SHP77 treated with DMSO at 0.1 percent for 48 hours (cell line): ENCODE results near the gene BABAM2.
"Not testable (repeated sequence)": the region's sequence is repeated elsewhere in the genome, so short reads cannot be mapped to it uniquely, and the experiment has no call there.

ENCODE experiments used
- DNase-seq: peaks from one replicate; lab custom pipeline; 2025; lab: John Stamatoyannopoulos, UW

Gene BABAM2

GRCh38 chr2:27881815-27882583 lies 8.5 kb upstream of the BABAM2 start:
- DNase-seq = not testable (repeated sequence)

DNA sequence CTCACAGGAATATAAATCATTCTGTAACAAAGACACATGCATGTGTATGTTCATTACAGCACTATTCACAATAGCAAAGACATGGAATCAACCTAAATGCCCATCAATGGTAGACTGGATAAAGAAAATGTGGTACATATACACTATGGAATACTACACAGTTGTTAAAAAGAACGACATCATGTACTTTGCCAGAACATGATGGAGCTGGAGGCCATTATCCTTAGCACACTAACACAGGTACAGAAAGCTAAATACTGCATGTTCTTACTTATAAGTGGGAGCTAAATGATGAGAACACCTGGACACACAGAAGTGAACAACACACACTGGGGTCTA lies 8.0 kb upstream of the BABAM2 start:
- not testable (repeated sequence) for DNase-seq

DNA sequence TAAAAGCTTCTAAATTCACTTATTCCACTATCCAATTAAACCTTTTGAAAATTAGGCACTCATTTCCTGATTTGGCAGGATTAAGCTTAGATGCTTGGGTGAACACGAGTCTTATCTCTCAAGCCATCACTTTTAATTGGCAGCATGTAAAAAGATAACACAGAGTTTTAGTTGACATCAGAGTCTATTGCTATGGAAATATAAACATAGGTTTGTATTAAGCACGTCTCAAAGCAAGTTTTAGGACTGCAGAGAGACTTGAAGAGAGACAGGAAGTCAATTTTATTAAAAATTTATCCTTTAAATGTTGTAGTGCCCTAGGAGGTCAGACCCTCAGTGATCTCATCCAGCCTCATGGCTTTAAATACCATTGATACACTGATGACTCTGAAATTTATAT lies 5.9 kb upstream of the BABAM2 start:
- no peak for DNase-seq

DNA sequence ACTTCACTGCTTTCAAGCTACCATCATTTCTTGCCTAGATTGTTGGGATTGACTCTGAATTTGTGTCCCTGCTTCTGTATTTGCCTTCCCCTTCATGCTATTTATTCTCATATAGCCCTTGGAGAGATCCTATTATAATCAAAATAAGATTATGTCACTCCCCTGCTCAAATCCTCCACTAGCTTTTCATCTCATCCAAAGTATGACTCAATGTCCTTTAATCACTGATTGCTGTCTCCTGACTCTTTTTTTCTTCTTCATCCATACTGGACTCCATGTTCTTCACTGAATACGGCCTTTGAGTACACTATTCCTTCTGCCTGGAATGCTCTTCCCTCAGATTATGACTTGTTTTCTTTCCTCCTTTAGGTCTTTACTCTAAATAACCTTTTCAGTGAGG lies 5.3 kb upstream of the BABAM2 start:
- DNase-seq = no peak

- no peak for DNase-seq
Observed at GRCh38 chr2:27885661-27886060, 4.9 kb upstream of the BABAM2 start.

DNA sequence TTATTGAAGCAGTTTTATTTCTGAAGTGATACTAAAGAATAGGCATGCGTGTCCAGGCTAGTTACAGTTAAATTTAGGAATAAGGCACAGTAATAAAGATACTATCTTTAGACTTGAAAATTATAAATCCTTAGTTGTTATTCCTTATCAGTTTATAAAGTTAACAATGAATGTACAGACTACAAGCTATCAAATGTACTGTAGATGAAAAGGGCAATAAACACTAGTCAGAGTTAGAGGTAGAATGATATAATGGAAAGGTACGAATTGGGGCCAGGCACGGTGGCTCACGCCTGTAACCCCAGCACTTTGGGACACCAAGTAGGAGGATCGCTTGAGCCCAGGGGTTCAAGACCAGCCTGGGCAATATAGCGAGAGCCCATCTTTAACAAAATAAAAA lies 4.2 kb upstream of the BABAM2 start:
- DNase-seq = no peak

- DNase-seq = no peak
Observed at GRCh38 chr2:27887111-27887510, 3.4 kb upstream of the BABAM2 start.

DNA sequence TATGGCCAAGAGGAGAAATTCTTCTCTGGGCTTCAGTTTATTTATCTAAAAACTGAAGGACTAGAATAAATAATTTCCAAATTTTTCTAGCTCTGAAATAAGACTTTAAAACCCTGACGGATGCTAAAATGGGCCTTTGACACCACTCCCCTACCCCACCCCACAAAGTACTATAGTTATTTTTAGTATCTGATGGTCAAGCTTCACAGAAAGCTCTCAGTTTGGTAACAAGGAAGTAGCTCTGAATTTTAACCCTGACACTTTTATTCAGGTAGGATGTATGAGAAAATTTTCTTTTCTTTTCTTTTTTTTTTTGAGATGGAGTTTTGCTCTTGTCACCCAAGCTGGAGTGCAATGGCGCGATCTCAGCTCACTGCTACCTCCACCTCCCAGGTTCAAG lies 2.7 kb upstream of the BABAM2 start:
- DNase-seq = no peak

GRCh38 chr2:27888790-27889189 lies 1.7 kb upstream of the BABAM2 start:
- DNase-seq = no peak

GRCh38 chr2:27889774-27890145 lies 769 bp upstream of the BABAM2 start:
- no peak for DNase-seq

GRCh38 chr2:27890924-27891672 lies 569 bp downstream of the BABAM2 start:
- DNase-seq = peak; percentile 55

DNA sequence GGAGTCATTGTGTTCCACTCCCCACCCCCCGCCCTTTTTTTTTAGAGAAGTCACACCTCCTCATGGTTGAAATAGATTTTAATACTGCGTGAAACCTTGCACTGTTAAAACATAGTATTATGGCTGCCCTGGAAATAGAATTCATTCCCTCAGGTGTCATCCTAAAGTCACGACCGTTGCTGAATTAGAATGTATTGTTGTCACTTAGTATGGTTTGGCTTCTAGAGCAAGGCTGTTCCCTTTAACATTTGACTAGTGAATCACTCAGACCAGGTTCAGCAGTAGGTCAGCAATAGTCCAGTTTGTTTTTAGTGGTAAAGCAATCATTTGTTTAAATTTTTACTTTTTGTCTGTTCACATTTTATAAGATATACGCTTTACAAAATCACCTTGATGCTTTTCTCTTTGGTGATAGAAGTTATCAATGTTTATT lies 1.2 kb downstream of the BABAM2 start:
- DNase-seq = no peak

- no peak for DNase-seq
Observed at GRCh38 chr2:27893006-27893405, 2.5 kb downstream of the BABAM2 start.

GRCh38 chr2:27897717-27898116 lies 7.2 kb downstream of the BABAM2 start:
- no peak for DNase-seq

DNA sequence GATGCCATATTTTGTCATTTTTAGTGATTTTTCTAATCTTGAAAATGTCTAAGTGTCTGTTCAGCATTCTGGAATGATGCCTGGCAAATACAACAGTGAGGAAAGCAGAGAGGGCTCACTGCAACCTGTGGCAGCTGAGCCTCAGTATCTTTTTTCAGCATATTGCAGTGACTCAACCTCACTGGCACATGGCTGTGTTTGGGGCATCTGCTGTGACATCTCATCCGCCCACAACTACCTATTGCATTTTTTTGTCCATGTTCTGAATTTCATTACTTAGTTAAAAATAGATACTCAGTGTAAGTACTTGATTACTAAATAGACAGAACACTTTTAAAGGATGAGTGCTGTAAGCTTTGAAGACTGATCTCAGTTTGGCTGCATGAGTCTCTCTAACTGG lies 10.7 kb downstream of the BABAM2 start:
- no peak for DNase-seq

DNA sequence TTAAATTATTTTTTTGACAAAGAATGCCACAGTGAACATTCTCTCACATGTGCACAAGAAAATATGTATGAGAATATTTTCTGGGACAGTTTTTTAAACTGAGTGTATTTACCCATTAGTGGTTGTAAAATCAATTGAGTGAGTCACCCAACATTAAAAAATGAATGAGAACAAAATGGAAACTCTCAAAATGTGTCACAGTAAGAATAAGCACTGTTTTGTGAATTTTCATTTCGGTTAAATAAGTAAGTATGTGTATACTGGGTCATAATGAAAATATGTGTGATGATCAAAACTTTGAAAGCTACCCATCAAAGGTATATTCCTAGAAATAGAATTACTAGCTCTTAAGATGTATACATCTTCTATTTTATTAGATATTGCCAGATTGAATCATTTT lies 11.6 kb downstream of the BABAM2 start:
- DNase-seq = no peak

GRCh38 chr2:27903018-27903417 lies 12.5 kb downstream of the BABAM2 start:
- DNase-seq = no peak

DNA sequence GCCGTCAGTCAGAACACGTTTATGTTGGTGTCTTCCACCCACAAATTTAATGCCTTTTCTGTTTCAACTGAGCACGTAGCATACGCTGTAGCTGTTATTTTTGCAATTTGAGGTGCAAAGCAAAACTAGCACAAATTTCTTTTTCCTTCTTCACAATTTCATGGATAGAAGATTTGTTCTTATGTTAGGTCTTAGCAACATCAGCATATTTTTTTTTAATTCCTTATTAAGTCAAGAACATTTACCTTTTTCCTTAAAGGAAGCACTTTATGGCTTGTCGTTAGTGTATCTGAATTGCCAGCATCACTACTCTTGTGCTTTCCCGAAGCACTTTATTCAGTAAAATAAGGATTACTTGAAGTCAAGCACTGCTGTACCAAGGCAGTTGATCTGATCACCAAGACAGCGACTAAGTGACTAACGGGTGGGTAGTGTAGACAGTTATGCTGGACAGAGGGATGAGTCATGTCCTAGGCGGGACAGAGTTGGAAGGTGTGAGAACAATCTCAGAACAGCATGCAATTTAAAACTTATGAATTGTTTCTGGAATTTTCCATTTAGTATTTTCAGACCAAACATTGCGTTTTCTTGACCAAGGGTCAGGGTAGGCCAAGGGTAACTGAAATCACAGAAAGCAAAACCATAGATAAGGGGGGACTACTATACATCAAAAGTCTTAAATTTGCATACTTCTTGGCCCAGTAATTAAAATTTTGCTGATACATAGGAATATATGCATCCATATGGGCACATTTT lies 13.3 kb downstream of the BABAM2 start:
- no peak for DNase-seq

- no peak for DNase-seq
Observed at GRCh38 chr2:27904405-27904665, 13.8 kb downstream of the BABAM2 start.

GRCh38 chr2:27906074-27906473 lies 15.5 kb downstream of the BABAM2 start:
- DNase-seq = no peak

- DNase-seq = no peak
Observed at GRCh38 chr2:27907547-27907946, 17.0 kb downstream of the BABAM2 start.

GRCh38 chr2:27909901-27910300 lies 19.4 kb downstream of the BABAM2 start:
- DNase-seq = no peak

- DNase-seq = no peak
Observed at GRCh38 chr2:27911458-27912210, 21.1 kb downstream of the BABAM2 start.
